ENCODE results near the gene GDPD2.
"Not testable (repeated sequence)": the region's sequence is repeated elsewhere in the genome, so short reads cannot be mapped to it uniquely, and the experiment has no call there.

Gene GDPD2, protein sequence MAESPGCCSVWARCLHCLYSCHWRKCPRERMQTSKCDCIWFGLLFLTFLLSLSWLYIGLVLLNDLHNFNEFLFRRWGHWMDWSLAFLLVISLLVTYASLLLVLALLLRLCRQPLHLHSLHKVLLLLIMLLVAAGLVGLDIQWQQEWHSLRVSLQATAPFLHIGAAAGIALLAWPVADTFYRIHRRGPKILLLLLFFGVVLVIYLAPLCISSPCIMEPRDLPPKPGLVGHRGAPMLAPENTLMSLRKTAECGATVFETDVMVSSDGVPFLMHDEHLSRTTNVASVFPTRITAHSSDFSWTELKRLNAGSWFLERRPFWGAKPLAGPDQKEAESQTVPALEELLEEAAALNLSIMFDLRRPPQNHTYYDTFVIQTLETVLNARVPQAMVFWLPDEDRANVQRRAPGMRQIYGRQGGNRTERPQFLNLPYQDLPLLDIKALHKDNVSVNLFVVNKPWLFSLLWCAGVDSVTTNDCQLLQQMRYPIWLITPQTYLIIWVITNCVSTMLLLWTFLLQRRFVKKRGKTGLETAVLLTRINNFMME

DNA sequence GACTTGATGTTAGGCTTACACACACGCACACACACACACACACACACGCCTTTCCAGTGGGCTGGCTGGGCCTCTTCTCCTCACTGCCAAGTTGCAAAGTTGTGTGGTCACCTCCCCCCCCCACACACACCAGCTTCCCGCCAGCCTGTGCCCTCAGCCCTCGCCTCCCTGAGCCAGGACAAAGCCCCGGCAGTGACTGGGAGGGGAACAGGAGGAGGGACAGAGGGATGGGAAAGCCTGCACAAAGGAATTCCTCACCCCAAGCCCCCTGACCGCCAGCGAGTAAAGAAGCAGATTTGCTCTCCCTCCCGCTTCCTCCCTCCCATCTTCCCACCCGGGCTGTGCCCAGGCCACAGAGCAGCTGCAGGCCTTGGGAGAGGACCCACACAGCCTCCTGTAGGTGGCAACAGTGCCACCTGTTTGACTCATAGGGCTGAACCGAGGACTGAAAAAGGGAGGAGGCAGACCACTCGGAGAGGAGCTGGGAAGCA lies at the start of gene GDPD2:
GDPD2 (plus strand) TSS at position 464 of the 491 bp plus-strand sequence. CDS start 1,671 bp downstream, outside the sequence.
- Histone ChIP-seq H3K36me3 (ENCODE audit: control insufficient read depth, insufficient read depth, low read length) (no peaks in the 10 kb centered on the region), H3K79me2 (no peaks in the 10 kb centered on the region), H3K27me3 (ENCODE audit: control insufficient read depth, insufficient read depth, low read length) (no peaks in the 10 kb centered on the region), H3K27ac (no peak within 1 kb of the TSS), H2AFZ (no peak within 1 kb of the TSS), H3K4me1 (no peaks in the 10 kb centered on the region), H3K9me3 (ENCODE audit: control insufficient read depth, low read length) (no peaks in the 10 kb centered on the region), H3K4me3 (ENCODE audit: low read depth, low read length) (no peak within 1 kb of the TSS), H3K9ac (no peak within 1 kb of the TSS), H3K4me2 (ENCODE audit: low read length) (no peak within 1 kb of the TSS)
- TF ChIP-seq, protein P1, sequence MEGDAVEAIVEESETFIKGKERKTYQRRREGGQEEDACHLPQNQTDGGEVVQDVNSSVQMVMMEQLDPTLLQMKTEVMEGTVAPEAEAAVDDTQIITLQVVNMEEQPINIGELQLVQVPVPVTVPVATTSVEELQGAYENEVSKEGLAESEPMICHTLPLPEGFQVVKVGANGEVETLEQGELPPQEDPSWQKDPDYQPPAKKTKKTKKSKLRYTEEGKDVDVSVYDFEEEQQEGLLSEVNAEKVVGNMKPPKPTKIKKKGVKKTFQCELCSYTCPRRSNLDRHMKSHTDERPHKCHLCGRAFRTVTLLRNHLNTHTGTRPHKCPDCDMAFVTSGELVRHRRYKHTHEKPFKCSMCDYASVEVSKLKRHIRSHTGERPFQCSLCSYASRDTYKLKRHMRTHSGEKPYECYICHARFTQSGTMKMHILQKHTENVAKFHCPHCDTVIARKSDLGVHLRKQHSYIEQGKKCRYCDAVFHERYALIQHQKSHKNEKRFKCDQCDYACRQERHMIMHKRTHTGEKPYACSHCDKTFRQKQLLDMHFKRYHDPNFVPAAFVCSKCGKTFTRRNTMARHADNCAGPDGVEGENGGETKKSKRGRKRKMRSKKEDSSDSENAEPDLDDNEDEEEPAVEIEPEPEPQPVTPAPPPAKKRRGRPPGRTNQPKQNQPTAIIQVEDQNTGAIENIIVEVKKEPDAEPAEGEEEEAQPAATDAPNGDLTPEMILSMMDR (IDR thresholded peaks at IDR 0.05) = peak; percentile 11

DNA sequence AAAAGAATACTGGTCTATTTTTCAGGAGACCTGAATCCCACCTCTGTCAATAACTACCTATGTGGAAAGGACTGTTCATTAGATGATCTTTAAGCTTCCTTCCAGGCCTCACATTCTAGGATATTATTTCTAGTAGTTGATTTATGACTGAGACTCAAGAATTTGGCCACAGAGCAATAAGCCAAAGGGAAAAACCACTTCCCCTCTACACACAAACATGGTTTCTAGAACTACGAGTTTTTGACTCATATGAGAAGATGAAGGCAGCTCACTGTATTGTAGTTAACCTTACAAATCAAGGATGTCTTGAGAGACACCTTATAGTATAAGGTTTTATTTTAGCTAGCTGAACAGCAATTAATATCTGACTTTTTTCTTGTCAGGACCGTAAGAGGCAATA lies 36.9 kb upstream of the GDPD2 start:
- H3K4me3 ChIP-seq (ENCODE audit: low read depth, low read length) = no peak overlapping the region
- no peak overlapping the region for H2AFZ ChIP-seq
- H3K9me3 ChIP-seq (ENCODE audit: control insufficient read depth, low read length) = no peaks in the 10 kb centered on the region
- H3K79me2 ChIP-seq = no peaks in the 10 kb centered on the region
- H3K27ac ChIP-seq = no peak overlapping the region
- H3K36me3 ChIP-seq (ENCODE audit: control insufficient read depth, insufficient read depth, low read length) = no peaks in the 10 kb centered on the region
- no peak overlapping the region for H3K4me2 ChIP-seq (ENCODE audit: low read length)
- H3K27me3 ChIP-seq (ENCODE audit: control insufficient read depth, insufficient read depth, low read length) = no peaks in the 10 kb centered on the region
- TF ChIP-seq, protein P1 (IDR thresholded peaks at IDR 0.05) = no peak
- no peak overlapping the region for H3K9ac ChIP-seq
- H3K4me1 ChIP-seq = no peaks in the 10 kb centered on the region

DNA sequence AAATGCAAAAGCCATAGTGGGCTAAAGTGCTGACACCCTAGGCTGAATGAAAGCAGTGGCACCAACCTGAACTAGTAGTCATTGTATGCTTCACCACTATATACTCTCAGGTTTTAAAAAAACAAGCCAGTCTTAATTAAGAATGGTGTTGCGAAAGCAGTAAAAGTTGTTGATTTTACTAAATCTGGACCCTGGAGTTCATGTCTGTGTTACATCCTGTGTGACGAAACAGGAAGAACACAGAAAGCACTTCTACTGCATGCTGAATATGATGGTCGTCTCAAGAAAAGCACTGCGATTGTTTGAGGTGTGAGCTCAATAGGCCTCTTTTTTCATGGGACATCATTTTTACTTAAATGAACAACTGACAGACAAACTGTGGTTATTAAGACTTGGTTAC lies 24.2 kb upstream of the GDPD2 start:
- H3K27ac ChIP-seq = no peak overlapping the region
- no peak overlapping the region for H2AFZ ChIP-seq
- H3K79me2 ChIP-seq = no peaks in the 10 kb centered on the region
- H3K27me3 ChIP-seq (ENCODE audit: control insufficient read depth, insufficient read depth, low read length) = no peaks in the 10 kb centered on the region
- H3K9me3 ChIP-seq (ENCODE audit: control insufficient read depth, low read length) = no peaks in the 10 kb centered on the region
- no peak overlapping the region for H3K4me2 ChIP-seq (ENCODE audit: low read length)
- H3K4me3 ChIP-seq (ENCODE audit: low read depth, low read length) = no peak overlapping the region
- H3K36me3 ChIP-seq (ENCODE audit: control insufficient read depth, insufficient read depth, low read length) = no peaks in the 10 kb centered on the region
- no peaks in the 10 kb centered on the region for H3K4me1 ChIP-seq
- TF ChIP-seq, protein P1 (IDR thresholded peaks at IDR 0.05) = no peak
- no peak overlapping the region for H3K9ac ChIP-seq

DNA sequence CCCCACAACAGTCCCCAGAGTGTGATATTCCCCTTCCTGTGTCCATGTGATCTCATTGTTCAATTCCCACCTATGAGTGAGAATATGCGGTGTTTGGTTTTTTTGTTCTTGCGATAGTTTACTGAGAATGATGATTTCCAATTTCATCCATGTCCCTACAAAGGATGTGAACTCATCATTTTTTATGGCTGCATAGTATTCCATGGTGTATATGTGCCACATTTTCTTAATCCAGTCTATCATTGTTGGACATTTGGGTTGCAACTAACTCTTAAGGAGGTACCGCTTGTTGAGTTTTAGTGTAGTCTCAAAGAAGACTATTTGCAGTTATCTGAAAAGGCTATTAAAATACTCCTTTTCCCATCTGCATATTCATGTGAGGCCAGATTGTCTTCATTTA lies 22.9 kb upstream of the GDPD2 start:
- H3K4me3 ChIP-seq (ENCODE audit: low read depth, low read length); H3K9ac ChIP-seq; H3K9me3 ChIP-seq (ENCODE audit: control insufficient read depth, low read length); H3K27me3 ChIP-seq (ENCODE audit: control insufficient read depth, insufficient read depth, low read length); H3K79me2 ChIP-seq; H3K4me2 ChIP-seq (ENCODE audit: low read length); H3K27ac ChIP-seq; H2AFZ ChIP-seq; H3K36me3 ChIP-seq (ENCODE audit: control insufficient read depth, insufficient read depth, low read length); H3K4me1 ChIP-seq: not testable (repeated sequence)

DNA sequence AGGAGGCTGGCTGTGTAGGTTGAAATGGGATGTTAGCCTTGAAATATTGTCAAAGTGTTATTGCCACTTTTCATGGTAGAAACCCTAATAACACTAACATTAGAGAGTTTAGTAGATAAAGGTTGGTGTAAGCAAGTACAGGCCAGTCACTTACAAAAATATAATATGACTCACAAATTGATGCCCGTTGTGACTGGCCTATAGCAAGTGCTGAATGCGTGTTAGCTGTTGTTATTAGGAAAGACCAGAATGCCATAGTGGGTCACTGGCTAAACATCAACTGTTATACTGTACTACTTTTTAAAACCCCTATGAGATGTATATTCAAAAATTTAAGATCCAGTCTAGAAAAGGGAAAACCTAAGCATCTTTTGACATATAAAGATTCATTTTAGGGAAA lies 20.4 kb upstream of the GDPD2 start:
- Histone ChIP-seq H3K9ac (no peak overlapping the region), H3K36me3 (ENCODE audit: control insufficient read depth, insufficient read depth, low read length) (no peaks in the 10 kb centered on the region), H2AFZ (no peak overlapping the region), H3K9me3 (ENCODE audit: control insufficient read depth, low read length) (no peaks in the 10 kb centered on the region), H3K27me3 (ENCODE audit: control insufficient read depth, insufficient read depth, low read length) (no peaks in the 10 kb centered on the region), H3K4me2 (ENCODE audit: low read length) (no peak overlapping the region), H3K27ac (no peak overlapping the region), H3K4me1 (no peaks in the 10 kb centered on the region), H3K79me2 (no peaks in the 10 kb centered on the region), H3K4me3 (ENCODE audit: low read depth, low read length) (no peak overlapping the region)
- TF ChIP-seq, protein P1 (IDR thresholded peaks at IDR 0.05) = no peak

Measured in parathyroid adenoma (tissue), 2 donors.